Measurements from ENCODE around the gene CLCF1. TPM values are rescaled to one million over a fixed set of nuclear protein-coding genes. Genes with fewer than 3 reads are reported as not detected.

CLCF1 gene
- total RNA-seq, 4 donors from 2014 or later, result 1.1 to 4.1 (median 3.8) TPM

DNA sequence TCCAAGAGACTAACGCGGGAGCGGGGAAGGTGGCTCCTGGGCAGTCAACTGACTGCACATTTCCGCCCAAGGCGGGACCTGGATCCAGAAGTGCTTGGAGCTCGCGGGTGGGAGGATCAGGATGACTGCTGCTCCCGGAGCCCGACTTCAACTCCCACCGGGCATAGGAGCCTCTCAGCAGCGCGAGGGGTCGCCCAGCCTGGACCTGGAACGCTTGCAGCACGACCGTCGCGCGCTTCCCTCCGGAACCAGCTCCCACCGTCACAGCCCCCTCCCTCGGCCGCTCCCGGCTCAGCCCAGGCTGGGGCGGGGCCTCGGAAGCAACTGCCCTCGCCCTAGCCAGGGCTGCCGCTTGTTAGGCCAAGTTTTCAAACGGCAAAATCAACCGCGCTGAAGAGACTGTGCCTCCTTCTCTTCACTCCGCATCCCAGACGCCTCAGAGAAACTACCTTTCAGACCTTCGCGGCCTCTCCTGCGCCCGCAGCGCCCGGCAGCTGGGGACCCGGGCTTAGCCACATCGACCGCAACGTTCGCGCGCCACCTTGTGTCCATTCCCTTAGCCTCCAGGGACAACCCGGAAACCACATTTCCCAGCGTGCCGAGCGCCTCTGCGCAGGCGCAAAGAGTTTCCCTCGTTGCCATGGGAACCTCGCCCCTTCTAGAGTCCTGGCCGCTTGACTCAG lies 56.1 kb downstream of the CLCF1 start:
- TF ChIP-seq, protein P1, sequence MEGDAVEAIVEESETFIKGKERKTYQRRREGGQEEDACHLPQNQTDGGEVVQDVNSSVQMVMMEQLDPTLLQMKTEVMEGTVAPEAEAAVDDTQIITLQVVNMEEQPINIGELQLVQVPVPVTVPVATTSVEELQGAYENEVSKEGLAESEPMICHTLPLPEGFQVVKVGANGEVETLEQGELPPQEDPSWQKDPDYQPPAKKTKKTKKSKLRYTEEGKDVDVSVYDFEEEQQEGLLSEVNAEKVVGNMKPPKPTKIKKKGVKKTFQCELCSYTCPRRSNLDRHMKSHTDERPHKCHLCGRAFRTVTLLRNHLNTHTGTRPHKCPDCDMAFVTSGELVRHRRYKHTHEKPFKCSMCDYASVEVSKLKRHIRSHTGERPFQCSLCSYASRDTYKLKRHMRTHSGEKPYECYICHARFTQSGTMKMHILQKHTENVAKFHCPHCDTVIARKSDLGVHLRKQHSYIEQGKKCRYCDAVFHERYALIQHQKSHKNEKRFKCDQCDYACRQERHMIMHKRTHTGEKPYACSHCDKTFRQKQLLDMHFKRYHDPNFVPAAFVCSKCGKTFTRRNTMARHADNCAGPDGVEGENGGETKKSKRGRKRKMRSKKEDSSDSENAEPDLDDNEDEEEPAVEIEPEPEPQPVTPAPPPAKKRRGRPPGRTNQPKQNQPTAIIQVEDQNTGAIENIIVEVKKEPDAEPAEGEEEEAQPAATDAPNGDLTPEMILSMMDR (IDR thresholded peaks at IDR 0.05; ENCODE audit: low read depth), result no peak

DNA sequence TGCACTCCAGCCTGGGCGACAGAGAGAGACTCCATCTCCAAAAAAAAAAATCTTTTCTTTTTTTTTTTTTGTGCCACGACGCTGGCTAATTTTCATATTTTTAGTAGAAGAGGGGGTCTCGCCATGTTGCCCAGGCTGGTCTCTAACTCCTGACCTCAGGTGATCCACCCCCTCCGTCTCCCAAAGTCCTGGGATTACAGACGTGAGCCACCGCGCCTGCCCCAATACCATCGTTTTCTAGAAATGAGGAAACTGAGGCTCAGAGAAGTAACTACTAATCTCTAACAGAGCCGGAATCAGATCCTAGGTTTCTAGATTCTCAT lies 56.6 kb downstream of the CLCF1 start:
- TF ChIP-seq, protein P1 (IDR thresholded peaks at IDR 0.05; ENCODE audit: low read depth), result no peak

DNA sequence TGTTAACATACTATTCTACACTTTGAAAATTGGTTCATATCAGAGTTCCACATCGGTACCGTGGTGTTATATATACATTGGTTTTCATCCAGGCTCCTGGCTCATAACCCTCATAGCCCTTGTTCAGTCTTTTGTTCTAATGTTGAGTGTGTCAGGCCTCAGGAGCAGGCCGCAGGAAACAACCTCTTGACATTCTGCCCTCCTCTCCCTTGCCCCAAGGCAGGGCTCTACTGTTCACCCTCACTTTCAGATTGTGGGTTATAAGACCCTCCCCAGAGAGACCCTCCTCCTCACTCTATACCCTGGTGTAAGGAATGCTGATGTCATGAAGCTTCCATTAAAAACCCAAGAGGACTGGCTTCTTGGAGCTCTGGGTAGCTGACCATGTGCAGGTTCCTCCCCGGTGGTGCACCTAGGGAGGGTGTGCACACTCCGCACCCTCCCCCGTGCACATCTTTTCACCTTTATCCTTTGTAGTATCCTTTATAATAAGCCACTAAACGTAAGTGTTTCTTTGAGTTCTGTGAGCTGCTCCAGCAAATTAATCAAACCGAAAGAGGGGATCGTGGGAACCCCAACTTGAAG lies 58.0 kb downstream of the CLCF1 start:
- TF ChIP-seq, protein P1 (IDR thresholded peaks at IDR 0.05; ENCODE audit: low read depth), result no peak

DNA sequence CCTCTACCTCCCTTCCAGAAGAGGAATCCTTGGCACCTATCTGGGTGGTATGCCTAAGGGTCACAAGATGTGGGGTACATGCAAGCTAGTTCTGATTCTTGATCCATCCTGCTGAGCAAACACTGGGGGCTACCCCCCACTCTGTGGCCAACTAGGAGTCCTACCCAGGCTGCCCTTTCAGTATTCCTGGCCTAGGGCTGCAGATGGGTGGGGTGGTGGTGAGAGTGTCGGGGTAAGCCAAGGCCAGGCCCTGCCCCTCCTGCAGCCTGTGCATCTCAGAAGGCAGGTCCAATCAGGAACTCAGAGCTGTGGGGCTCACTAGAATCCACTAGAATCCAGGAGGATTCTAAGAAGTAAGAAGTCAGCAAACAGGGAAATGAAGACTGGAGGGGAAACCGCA lies 59.2 kb downstream of the CLCF1 start:
- TF ChIP-seq, protein P1 (IDR thresholded peaks at IDR 0.05; ENCODE audit: low read depth), result no peak

Small RNA genes within 50 kb of the gene (small RNA-seq; reads per million reads assigned to genes)
- not detected for gene RN7SKP239
- not detected for gene RNU6-1238P

Other genes with a start within 250 kb of the CLCF1 start
- gene GRK2, start 107.1 kb downstream of the CLCF1 start, total RNA-seq, result 10 to 100 TPM; 39.8 to 72.5 (median 47.8) TPM
- 10 to 100 TPM; 12.4 to 43.7 (median 31.4) TPM for gene ANKRD13D, start 84.3 kb downstream of the CLCF1 start, total RNA-seq
- 10 to 100 TPM; 11.9 to 43.2 (median 37.2) TPM for gene SSH3, start 70.1 kb downstream of the CLCF1 start, total RNA-seq
- gene POLD4, start 20.1 kb downstream of the CLCF1 start, total RNA-seq, result 100 to 1,000 TPM in 3 of 4 donors, 10 to 100 TPM in 1; 29.2 to 127 (median 113) TPM
- gene RAD9A, start 18.4 kb upstream of the CLCF1 start, total RNA-seq, result 10 to 100 TPM in 1 of 4 donors, 1 to 10 TPM in 3; 5.2 to 11.7 (median 7.8) TPM
- 100 to 1,000 TPM in 1 of 4 donors, 10 to 100 TPM in 3; 60.8 to 110 (median 64.9) TPM for gene PPP1CA, start 28.3 kb upstream of the CLCF1 start, total RNA-seq
- gene TBC1D10C, start 30.5 kb upstream of the CLCF1 start, total RNA-seq, result 1 to 10 TPM; 1.7 to 9.3 (median 3.1) TPM
- gene CARNS1, start 42.1 kb upstream of the CLCF1 start, total RNA-seq, result under 1 TPM in 3 of 4 donors, not detected in 1; 0.17 to 0.38 (median 0.22) TPM
- gene RPS6KB2, start 54.9 kb upstream of the CLCF1 start, total RNA-seq, result 10 to 100 TPM; 22.2 to 35.4 (median 27.0) TPM
- 1 to 10 TPM; 1.7 to 6.7 (median 3.5) TPM for gene PTPRCAP, start 64.1 kb upstream of the CLCF1 start, total RNA-seq
- 10 to 100 TPM; 30.7 to 95.4 (median 70.7) TPM for gene CORO1B, start 69.9 kb upstream of the CLCF1 start, total RNA-seq
- not detected for gene GPR152, start 79.1 kb upstream of the CLCF1 start, total RNA-seq
- 1 to 10 TPM; 1.1 to 5.1 (median 1.8) TPM for gene CABP4, start 81.8 kb upstream of the CLCF1 start, total RNA-seq
- gene TMEM134, start 95.7 kb upstream of the CLCF1 start, total RNA-seq, result 10 to 100 TPM; 21.4 to 85.5 (median 36.2) TPM
- gene AIP, start 109.4 kb upstream of the CLCF1 start, total RNA-seq, result 10 to 100 TPM; 48.6 to 77.3 (median 64.9) TPM
- 10 to 100 TPM in 3 of 4 donors, 1 to 10 TPM in 1; 9.2 to 14.9 (median 11.9) TPM for gene PITPNM1, start 131.8 kb upstream of the CLCF1 start, total RNA-seq
- 10 to 100 TPM; 21.2 to 33.2 (median 23.5) TPM for gene CDK2AP2, start 134.6 kb upstream of the CLCF1 start, total RNA-seq
- gene CABP2, start 149.8 kb upstream of the CLCF1 start, total RNA-seq, result not detected
- gene GSTP1, start 210.2 kb upstream of the CLCF1 start, total RNA-seq, result 100 to 1,000 TPM; 399 to 826 (median 474) TPM
- gene NDUFV1, start 233.3 kb upstream of the CLCF1 start, total RNA-seq, result 100 to 1,000 TPM; 148 to 403 (median 197) TPM